Activated CD8-positive, alpha-beta T cell treated with anti-CD3 and anti-CD28 coated beads, Interleukin-2, amount 10 ng/mL, durations not matched to agents 7 days and 5 days (primary cell): ENCODE results near the gene BUD13. TPM values are rescaled to one million over a fixed set of nuclear protein-coding genes. Genes with fewer than 3 reads are reported as not detected.

ENCODE experiments used
- ATAC-seq: fragments of 150-1000 bp; cut with Tn5 transposase; one replicate; pipeline ENCODE4 v1.10.0; 2021; ENCODE audit warnings: moderate library complexity
- CTCF ChIA-PET: fragments of 350-600 bp; sonication (Branson Sonifier 250); formaldehyde crosslinking; loops from one replicate; lab custom pipeline; 2021; ENCODE audit warnings: antibody characterized with exemption; lab: Charles Lee
- POLR2A ChIA-PET: fragments of 350-600 bp; sonication (Branson Sonifier 250); formaldehyde crosslinking; loops from one replicate; lab custom pipeline; 2021; ENCODE audit warnings: antibody characterized with exemption; lab: Charles Lee
- DNase-seq: peaks from one replicate; pipeline ENCODE4 v3.0.0-alpha.2; 2020
- H3K27ac Mint-ChIP-seq: one replicate; pipeline ENCODE4 v1.8.0; 2021; ENCODE audit warnings: mild to moderate bottlenecking, mixed read lengths
- H3K27me3 Mint-ChIP-seq: one replicate; pipeline ENCODE4 v1.8.0; 2021; ENCODE audit warnings: low read depth, mixed read lengths
- H3K36me3 Mint-ChIP-seq: one replicate; pipeline ENCODE4 v1.8.0; 2021; ENCODE audit warnings: low read depth, mixed read lengths
- H3K4me1 Mint-ChIP-seq: one replicate; pipeline ENCODE4 v1.8.0; 2021; ENCODE audit warnings: low read depth, mixed read lengths
- H3K4me3 Mint-ChIP-seq: one replicate; pipeline ENCODE4 v1.8.0; 2021; ENCODE audit warnings: mild to moderate bottlenecking, mixed read lengths
- H3K9me3 Mint-ChIP-seq: one replicate; pipeline ENCODE4 v1.8.0; 2022; ENCODE audit warnings: mixed read lengths; ENCODE audit not compliant: insufficient read depth
- total RNA-seq, 2 experiments: library from RNA; stranded (reverse); gene quantifications; one replicate each; pipeline ENCODE4 v1.2.3, GENCODE V29; 2021

BUD13 gene
- total RNA-seq, 2 experiments from 2014 or later = 36.3 to 39.5 TPM

GRCh38 chr11:116742104-116742503 is 30.7 kb downstream of the BUD13 start:
- peaks cover 10% of the 10 kb centered on the region for H3K4me1 Mint-ChIP-seq
- no peak overlapping the region for H3K27ac Mint-ChIP-seq
- no peaks in the 10 kb centered on the region for H3K9me3 Mint-ChIP-seq
- H3K4me3 Mint-ChIP-seq = no peak overlapping the region
- ChIA-PET CTCF (interaction anchor here (1.3 to 3.7 kb wide), 4 partner anchors 9 to 485 kb away, joined by 3 to 32 read pairs (median 16); no protein-coding TSS in a partner anchor), POLR2A (no interaction called here)
- H3K27me3 Mint-ChIP-seq = no peaks in the 10 kb centered on the region
- no peak for DNase-seq
- ATAC-seq = no peak
- H3K36me3 Mint-ChIP-seq = peaks cover 15% of the 10 kb centered on the region

DNA sequence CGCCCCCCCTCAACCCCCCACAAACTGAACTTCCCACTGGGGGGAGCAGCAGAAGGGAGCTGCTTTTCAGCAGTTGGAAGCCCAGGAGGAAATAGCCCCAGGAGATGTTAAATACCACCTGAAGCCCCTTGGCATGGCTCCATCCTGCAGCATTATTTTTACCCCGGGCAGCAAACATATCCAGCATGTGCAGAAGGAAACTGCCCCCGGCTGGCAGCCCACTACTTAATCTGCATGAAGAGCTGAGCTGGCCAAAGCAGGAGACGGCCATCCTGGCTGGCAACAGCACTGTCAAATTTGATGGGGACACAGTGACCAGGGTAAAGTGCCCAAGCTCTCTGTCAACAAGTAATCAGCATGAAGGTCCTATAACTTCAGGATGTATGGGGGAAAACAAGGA is 32.0 kb downstream of the BUD13 start:
- peaks cover 10% of the 10 kb centered on the region for H3K36me3 Mint-ChIP-seq
- no peaks in the 10 kb centered on the region for H3K27me3 Mint-ChIP-seq
- no peak overlapping the region for H3K27ac Mint-ChIP-seq
- ChIA-PET POLR2A (no interaction called here), CTCF (interaction anchor here (1.1 kb wide), 1 partner anchor 51 kb away, joined by 3 read pairs; the partner anchor contains the start of gene APOA5)
- H3K4me1 Mint-ChIP-seq = peaks cover 10% of the 10 kb centered on the region
- ATAC-seq = no peak
- H3K9me3 Mint-ChIP-seq = no peaks in the 10 kb centered on the region
- no peak overlapping the region for H3K4me3 Mint-ChIP-seq
- no peak for DNase-seq

DNA sequence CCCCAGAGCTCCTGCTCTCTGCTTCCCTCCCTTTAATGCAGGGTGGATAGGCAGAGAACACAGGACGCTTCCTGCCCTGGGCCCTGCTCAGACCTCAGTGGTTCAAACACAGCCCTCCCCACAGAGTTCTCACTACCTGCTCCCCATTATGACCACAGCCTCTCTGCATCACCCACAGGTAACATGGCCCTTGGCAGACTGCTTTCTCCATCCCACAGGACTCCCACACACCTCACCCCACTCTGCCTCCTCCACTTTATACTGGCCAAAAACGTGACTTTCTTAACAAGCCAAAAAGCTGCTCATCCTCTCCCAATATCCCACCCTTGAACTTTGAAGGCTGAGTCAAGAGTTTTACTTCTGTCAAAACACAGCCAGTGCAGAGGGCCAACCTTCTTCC is 33.8 kb downstream of the BUD13 start:
- Mint-ChIP-seq H3K27ac (peak overlapping the region; percentile 68), H3K36me3 (peaks cover 5% of the 10 kb centered on the region), H3K4me1 (peaks cover 12% of the 10 kb centered on the region), H3K9me3 (no peaks in the 10 kb centered on the region), H3K4me3 (no peak overlapping the region), H3K27me3 (no peaks in the 10 kb centered on the region)
- peak; percentile 42 for ATAC-seq
- ChIA-PET CTCF (interaction anchor here (0.9 to 1.5 kb wide), 2 partner anchors 8 to 49 kb away, joined by 3 read pairs; partner anchors contain the start of gene ZPR1), POLR2A (interaction anchor here (0.6 to 0.7 kb wide), 2 partner anchors 10 to 26 kb away, joined by 3 to 4 read pairs; no protein-coding TSS in a partner anchor)
- DNase-seq = no peak

DNA sequence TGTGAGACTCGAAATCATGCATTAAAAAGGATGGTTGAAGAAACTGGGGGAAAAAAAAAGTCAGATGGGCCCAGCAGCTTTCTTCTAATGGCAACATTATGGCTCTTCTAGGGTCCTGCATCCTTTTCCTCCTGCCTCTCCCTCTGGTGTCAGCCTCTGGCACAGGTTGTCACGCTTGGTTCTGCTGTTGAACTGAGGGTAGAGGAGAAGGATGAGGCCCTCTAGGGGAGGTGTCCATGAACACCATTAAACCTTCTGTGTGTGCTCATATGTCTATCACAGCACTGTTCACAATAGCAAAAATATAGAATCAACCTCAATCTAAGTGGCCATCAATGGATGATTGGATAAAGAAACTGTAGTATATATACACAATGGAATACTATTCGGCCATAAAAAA is 36.0 kb downstream of the BUD13 start:
- peak; percentile 37 for ATAC-seq
- H3K36me3 Mint-ChIP-seq = peaks cover 5% of the 10 kb centered on the region
- H3K9me3 Mint-ChIP-seq = no peaks in the 10 kb centered on the region
- no peak for DNase-seq
- no peaks in the 10 kb centered on the region for H3K27me3 Mint-ChIP-seq
- H3K4me1 Mint-ChIP-seq = peaks cover 23% of the 10 kb centered on the region
- no peak overlapping the region for H3K4me3 Mint-ChIP-seq
- POLR2A ChIA-PET = no interaction called here
- CTCF ChIA-PET = interaction anchor here (1.0 to 3.0 kb wide), 2 partner anchors 99 to 444 kb away, joined by 3 to 15 read pairs; no protein-coding TSS in a partner anchor
- H3K27ac Mint-ChIP-seq = no peak overlapping the region

- ATAC-seq (no peak), DNase-seq (no peak)
- Mint-ChIP-seq H3K27me3 (no peaks in the 10 kb centered on the region), H3K4me3 (no peak overlapping the region), H3K36me3 (peaks cover 3% of the 10 kb centered on the region), H3K4me1 (peaks cover 16% of the 10 kb centered on the region), H3K9me3 (no peaks in the 10 kb centered on the region), H3K27ac (no peak overlapping the region)
- POLR2A ChIA-PET = no interaction called here
- CTCF ChIA-PET = interaction anchor here (1.1 to 3.3 kb wide), 4 partner anchors 9 to 373 kb away, joined by 3 to 22 read pairs (median 12); no protein-coding TSS in a partner anchor
Measured at GRCh38 chr11:116733969-116734508, 38.7 kb downstream of the BUD13 start.

GRCh38 chr11:116733043-116733755 is 39.6 kb downstream of the BUD13 start:
- Mint-ChIP-seq H3K4me1 (peaks cover 12% of the 10 kb centered on the region), H3K27me3 (no peaks in the 10 kb centered on the region), H3K36me3 (peaks cover 3% of the 10 kb centered on the region), H3K27ac (no peak overlapping the region), H3K4me3 (no peak overlapping the region), H3K9me3 (no peaks in the 10 kb centered on the region)
- ATAC-seq (no peak), DNase-seq (no peak)
- ChIA-PET CTCF (interaction anchor here (0.6 to 3.3 kb wide), 20 partner anchors 10 to 713 kb away, joined by 3 to 23 read pairs (median 5); partner anchors contain the start of genes PAFAH1B2 and ZPR1), POLR2A (no interaction called here)

- ChIA-PET POLR2A (no interaction called here), CTCF (interaction anchor here (0.6 to 3.3 kb wide), 23 partner anchors 10 to 712 kb away, joined by 3 to 23 read pairs (median 4); partner anchors contain the start of genes PAFAH1B2 and ZPR1)
- H3K4me1 Mint-ChIP-seq = peaks cover 12% of the 10 kb centered on the region
- no peaks in the 10 kb centered on the region for H3K9me3 Mint-ChIP-seq
- no peak overlapping the region for H3K4me3 Mint-ChIP-seq
- DNase-seq (peak; percentile 71), ATAC-seq (peak; percentile 85)
- no peaks in the 10 kb centered on the region for H3K36me3 Mint-ChIP-seq
- no peaks in the 10 kb centered on the region for H3K27me3 Mint-ChIP-seq
- H3K27ac Mint-ChIP-seq = no peak overlapping the region
Measured at GRCh38 chr11:116732271-116733042, 40.3 kb downstream of the BUD13 start.

GRCh38 chr11:116731821-116732220 is 41.0 kb downstream of the BUD13 start:
- H3K36me3 Mint-ChIP-seq = no peaks in the 10 kb centered on the region
- no peak overlapping the region for H3K4me3 Mint-ChIP-seq
- ATAC-seq = no peak
- POLR2A ChIA-PET = no interaction called here
- peaks cover 12% of the 10 kb centered on the region for H3K4me1 Mint-ChIP-seq
- no peaks in the 10 kb centered on the region for H3K9me3 Mint-ChIP-seq
- CTCF ChIA-PET = interaction anchor here (0.8 to 3.3 kb wide), 18 partner anchors 11 to 494 kb away, joined by 3 to 23 read pairs (median 5); partner anchors contain the start of gene ZPR1
- H3K27ac Mint-ChIP-seq = no peak overlapping the region
- H3K27me3 Mint-ChIP-seq = no peaks in the 10 kb centered on the region
- DNase-seq = no peak

DNA sequence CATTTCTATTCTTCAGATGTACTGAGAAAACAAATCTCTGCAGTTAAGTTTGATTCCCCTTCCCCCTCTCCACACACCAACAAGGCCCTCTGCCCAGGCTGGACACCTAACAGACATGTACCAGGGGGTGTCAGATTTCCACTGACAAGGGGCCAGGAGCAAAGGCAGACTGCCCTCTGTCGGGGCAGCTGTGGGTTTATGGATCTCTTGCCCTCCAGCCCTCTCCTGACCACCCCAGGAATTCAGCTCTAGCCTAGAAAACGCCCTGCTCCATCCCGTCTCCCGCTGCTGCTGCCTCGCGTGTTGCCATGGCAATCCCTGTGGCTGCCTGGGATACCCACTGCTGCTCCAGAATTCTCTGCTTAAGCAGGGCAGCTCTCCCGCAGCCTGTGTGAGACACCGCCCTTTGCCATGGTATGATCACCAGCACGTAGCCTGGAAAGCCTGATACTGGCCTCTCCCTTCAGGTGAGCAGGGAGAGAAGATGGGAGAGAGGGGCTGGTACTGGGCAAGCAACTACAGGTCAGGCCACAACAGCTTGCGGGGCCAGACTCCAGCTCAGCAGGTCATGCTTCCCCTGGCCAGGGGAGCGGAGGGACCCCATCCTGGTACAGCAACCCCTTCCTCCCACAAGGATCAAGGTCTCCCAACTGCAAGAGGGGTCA is 41.6 kb downstream of the BUD13 start:
- ATAC-seq (no peak), DNase-seq (no peak)
- POLR2A ChIA-PET = no interaction called here
- H3K9me3 Mint-ChIP-seq = no peaks in the 10 kb centered on the region
- CTCF ChIA-PET = interaction anchor here (1.3 kb wide), 1 partner anchor 12 kb away, joined by 3 read pairs; no protein-coding TSS in a partner anchor
- H3K4me1 Mint-ChIP-seq = peaks cover 12% of the 10 kb centered on the region
- no peak overlapping the region for H3K4me3 Mint-ChIP-seq
- no peaks in the 10 kb centered on the region for H3K36me3 Mint-ChIP-seq
- no peak overlapping the region for H3K27ac Mint-ChIP-seq
- no peaks in the 10 kb centered on the region for H3K27me3 Mint-ChIP-seq

DNA sequence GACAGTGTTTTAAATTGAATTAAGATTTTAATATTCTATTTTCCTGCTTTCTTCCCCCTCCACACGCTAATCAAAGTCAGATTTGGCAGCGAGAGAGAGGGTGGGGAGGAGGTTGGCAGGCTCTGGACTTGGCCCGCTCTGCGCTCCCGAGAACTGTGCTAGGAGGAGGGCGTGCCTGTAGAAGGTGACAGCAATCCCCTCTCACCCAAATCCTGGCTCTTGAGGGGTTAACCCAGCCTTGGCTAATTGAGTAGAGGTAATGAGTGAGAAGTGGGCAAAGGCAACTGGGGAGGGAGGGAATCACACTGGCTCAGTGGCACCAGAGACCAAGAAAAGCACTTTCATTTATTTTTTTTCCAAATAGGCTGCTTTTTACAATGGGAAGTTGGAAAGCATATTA is 42.2 kb downstream of the BUD13 start:
- CTCF ChIA-PET = interaction anchor here (1.3 kb wide), 1 partner anchor 13 kb away, joined by 3 read pairs; no protein-coding TSS in a partner anchor
- POLR2A ChIA-PET = no interaction called here
- Mint-ChIP-seq H3K27ac (no peak overlapping the region), H3K36me3 (no peaks in the 10 kb centered on the region), H3K4me1 (peaks cover 12% of the 10 kb centered on the region), H3K9me3 (no peaks in the 10 kb centered on the region), H3K27me3 (no peaks in the 10 kb centered on the region), H3K4me3 (no peak overlapping the region)
- no peak for ATAC-seq
- no peak for DNase-seq

DNA sequence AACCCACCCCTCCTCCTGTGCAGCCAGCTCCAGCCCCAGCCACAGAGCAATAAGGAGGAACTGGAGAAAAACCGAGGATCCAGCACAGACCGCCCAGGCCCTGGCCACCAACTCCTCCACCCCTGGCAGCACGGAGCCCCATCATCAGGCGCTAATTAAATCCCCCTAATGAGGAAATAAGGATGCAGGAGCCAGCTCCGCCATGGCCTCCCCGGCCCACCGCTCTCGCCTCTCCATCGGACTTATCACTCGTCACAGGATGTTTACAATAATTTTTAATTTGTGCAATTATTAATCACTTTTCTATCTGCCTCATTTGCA is 42.6 kb downstream of the BUD13 start:
- CTCF ChIA-PET = interaction anchor here (1.3 kb wide), 1 partner anchor 13 kb away, joined by 3 read pairs; no protein-coding TSS in a partner anchor
- POLR2A ChIA-PET = no interaction called here
- Mint-ChIP-seq H3K9me3 (no peaks in the 10 kb centered on the region), H3K4me3 (no peak overlapping the region), H3K27me3 (no peaks in the 10 kb centered on the region), H3K4me1 (peaks cover 12% of the 10 kb centered on the region), H3K36me3 (no peaks in the 10 kb centered on the region), H3K27ac (no peak overlapping the region)
- no peak for ATAC-seq
- DNase-seq = no peak
